HPDE6-E6E7 (cell line): Measurements from ENCODE around the gene ARHGAP11B.
"Not testable (repeated sequence)": the region's sequence is repeated elsewhere in the genome, so short reads cannot be mapped to it uniquely, and the experiment has no call there.

Source experiments
- DNase-seq: peaks from one replicate; pipeline ENCODE4 v3.0.0; 2011; ENCODE audit warnings: missing footprints; ENCODE audit errors: extremely low spot score

ARHGAP11B gene

DNA sequence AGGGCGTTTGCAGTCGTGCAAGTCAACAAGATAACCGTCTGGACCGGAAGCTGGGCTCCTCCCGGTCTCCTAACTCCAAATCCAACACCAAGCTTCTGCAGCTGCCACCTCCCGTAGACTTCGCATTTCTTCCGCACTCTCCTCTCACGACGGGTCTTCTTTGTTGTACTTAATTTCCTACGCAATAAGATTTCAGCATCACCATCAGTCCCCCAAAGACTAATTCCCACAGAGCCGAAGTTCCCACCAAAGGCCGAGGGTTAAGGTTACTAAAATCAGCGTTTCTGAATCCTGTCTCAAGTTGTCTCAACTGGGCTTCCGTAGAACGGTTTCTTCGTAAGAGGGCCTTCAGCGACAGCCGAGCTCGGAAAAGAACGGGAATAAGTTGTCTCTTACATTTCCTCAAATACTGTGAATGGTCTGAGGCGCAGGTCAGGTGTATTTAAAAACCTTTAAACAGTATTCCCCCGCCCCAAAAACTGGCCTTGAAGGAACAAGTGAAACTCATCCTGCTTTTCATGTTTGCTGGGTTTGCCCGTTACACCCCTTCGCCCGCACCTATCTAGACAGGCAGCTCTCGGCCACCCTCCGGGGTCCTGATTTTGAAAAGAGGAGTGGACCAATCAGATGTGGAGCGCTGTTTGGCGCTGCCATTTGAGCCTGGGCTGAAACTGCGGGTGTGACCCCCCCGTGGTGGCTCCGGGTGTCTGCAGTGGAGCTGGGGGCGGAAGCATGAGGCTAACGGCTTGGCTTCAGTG is at the start of gene ARHGAP11B:
TSS of gene ARHGAP11B (plus strand) at position 693 of the 758 bp plus-strand sequence.
- DNase-seq = peak; percentile 64

DNA sequence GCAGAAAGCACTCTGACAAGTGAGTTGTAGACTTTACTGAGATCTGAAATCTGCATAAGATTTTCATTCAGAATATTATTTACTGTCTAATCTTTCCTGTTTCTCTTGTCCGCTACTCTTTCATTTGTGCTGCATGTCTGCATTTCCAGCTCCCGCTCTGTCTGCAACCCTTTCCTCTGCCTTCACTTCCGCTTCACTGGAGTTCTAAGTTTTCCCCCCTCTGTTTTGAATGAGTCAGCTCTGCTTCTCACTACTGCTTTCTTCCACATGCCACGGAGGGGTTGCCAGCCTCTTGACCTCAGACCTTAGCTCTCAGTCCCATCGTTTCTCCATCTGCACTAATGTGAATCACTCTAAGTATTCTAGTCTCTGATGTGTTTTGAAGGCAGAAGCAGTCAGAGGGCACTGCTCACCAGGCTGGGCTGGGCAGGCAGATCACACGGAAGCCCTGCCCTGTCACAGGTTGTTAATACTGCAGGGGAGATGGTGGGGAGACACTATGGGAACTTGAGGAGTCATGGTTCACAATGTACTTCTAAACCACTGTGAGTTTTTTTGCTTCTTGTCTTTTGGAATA is 46.4 kb upstream of the ARHGAP11B start:
- not testable (repeated sequence) for DNase-seq

DNA sequence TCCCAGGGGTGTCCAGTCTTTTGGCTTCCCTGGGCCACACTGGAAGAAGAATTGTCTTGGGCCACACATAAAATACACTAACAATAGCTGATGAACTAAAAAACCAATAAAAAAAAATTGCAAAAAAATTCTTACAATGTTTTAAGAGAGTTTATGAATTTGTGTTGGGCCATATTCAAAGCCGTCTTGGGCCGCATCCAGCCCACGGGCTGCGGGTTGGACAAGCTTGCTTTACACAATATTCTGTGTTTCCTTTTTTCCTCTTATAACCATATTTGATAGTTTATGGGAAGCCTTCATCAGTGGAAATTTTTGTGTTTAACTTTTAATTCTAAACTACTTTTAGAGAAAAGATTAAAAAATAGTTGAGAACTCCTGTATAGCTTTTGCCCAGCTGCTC is 45.2 kb upstream of the ARHGAP11B start:
- DNase-seq = not testable (repeated sequence)

DNA sequence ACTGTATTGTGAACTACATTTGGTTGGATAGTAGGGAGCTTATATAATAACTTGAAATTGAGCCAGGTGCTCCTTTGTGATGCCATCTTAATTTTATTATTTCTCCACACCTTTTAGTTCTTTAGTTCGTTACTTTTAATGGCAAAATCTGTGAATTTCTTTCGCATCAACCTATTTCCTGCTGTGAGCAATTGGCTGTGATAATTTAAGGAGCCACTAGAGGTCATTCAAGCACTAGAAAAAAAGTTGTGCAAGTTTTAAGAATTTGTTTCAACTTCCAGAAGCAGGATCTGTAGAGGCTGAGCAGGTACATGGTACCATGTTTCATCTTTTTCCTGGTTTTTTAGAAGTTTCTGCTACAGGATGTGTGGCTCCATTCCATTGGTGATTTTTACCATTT is 27.0 kb upstream of the ARHGAP11B start:
- not testable (repeated sequence) for DNase-seq

DNA sequence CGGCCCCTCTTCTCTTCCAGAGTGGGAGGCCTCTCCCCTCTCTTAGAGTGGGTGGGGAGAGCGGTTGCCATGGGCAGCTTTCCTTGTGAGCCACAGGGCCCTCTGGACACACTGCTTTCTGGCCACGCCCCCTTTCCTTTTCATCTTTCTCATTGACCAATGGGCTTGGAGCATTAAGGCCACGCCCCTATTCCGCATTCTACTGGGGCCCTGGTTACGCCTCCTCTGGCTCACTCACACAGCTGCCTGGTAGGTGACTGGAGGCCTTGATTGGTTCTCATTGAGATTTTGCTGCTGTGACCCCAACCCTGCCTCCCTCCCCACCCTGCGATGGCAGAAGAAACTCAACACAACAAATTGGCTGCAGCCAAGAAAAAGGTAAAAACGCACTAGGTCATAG is 22.1 kb upstream of the ARHGAP11B start, which contains the start of gene GOLGA8H:
TSS of gene GOLGA8H (plus strand) at position 233 of the 400 bp plus-strand sequence. CDS start at position 331, 98 bp downstream.
- not testable (repeated sequence) for DNase-seq

DNA sequence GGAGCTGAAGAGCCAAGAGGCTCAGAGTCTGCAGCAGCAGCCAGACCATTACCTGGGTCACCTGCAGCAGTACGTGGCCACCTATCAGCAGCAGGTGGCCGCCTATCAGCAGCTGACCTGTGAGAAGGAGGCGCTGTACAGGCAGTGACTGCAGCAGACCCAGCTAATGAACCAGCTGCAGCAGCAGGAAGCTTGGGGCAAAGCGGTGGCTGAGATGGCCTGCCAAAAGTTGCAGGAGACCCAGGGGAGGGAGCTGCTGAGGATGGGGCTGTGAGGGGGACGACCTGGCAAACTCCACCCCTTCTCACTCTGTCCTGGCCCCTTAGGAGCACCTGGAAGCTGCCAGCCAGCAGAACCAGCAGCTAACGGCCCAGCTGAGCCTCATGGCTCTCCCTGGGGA is 13.7 kb upstream of the ARHGAP11B start:
- not testable (repeated sequence) for DNase-seq

DNA sequence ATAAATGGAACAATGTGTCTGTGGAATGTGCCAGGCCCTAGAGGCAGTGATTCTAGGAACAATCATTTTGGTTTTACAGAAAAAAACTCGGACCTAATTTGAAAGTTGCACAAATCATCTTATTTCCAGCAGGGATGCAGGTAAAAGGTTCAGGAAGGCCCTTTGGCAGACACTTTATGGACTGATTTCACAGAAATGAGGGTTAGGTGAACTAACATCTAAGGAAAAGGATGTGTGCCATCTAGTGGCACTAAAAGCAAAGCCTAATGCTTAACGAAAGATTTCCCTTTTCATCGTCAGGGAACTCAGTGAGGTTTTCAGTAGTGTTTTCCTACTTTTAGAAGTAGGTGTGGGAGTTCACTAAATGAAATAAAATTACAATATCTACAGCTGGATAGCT is 4.6 kb upstream of the ARHGAP11B start:
- DNase-seq = not testable (repeated sequence)

DNA sequence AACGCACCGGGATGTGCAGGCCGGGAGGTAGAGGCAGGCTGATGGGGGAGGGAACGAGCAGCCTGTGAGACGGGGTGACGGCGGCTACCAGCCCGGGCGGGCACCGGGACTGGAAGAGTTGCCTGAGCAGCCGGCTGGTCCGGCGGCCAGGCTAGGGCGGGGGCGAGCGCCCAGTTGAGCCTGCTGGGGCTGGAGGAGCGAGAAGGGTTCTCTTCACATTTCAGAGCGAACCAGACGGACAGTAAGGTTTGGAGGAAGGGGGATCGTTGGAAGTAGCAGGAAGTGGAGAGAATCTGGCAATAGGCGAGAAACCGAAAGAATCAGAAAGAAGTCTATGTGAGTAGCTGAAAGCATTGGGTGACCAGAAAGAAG is 252 bp downstream of the ARHGAP11B start:
- DNase-seq = not testable (repeated sequence)

DNA sequence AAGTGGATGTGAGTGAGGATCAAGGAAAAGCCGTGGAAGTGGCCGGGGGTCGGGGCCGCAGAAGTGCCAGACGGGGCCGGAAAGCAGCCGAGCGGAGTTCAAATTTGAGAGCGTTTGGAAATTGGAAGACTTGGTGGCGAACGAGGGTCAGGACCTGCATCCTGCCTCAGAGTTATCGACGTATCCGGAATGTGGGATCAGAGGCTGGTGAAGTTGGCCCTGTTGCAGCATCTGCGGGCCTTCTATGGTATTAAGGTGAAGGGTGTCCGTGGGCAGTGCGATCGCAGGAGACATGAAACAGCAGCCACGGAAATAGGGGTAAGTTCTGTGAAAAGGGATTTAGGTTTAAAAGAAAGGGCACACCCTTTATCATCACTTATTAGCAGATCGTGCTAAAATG is 704 bp downstream of the ARHGAP11B start:
- DNase-seq = not testable (repeated sequence)

DNA sequence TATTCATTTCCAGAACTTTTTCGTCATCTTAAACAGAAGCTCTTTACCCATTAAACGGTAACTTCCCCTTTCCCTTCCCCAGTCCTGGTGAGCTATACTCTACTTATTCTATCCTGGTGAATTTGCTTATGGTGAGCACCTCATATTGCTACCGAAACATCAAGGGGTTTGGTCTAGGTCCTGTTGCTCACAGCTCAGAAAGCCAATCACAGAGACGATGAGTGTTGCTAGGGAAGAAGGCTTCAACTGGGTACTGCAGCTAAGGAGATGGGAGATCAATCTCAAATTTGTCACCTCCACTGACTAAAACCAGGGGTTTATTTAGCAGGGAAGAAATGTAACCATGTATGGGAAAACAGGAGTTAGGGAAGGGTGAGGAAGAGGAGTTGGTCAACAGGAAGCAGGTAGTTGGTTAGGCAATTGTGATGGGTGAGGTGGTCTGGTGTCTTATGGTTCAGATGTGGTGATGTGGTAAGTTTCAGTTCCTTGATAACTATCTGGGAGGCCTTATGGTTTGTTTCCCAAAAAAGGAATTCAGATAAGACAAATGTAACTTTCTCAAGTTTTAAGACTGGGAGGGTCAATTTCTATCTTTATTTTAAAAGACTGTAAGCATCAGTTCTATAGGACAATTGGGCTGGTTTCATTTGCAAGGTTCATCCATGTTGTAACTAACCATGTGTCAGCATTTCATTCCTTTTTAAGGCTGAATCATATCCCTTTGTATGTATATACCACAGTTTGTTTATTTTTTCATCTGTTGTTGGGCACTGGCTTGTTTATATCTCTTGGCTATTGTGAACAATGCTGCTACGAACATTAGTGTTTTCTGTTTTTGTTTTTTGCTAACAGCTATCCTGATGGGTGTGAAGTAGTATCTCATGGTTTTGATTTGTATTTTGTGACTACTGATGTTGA is 24.3 kb downstream of the ARHGAP11B start:
- no peak for DNase-seq

DNA sequence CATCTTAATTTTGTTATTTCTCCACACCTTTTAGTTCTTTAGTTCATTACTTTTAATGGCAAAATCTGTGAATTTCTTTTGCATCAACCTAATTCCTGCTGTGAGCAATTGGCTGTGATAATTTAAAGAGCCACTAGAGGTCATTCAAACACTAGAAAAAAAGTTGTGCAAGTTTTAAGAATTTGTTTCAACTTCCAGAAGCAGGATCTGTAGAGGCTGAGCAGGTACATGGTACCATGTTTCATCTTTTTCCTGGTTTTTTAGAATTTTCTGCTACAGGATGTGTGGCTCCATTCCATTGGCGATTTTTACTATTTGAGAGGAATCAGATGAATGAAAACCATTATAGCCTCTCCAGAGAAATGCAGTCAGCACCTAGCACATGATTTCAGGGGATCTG is 35.2 kb downstream of the ARHGAP11B start:
- DNase-seq = not testable (repeated sequence)

DNA sequence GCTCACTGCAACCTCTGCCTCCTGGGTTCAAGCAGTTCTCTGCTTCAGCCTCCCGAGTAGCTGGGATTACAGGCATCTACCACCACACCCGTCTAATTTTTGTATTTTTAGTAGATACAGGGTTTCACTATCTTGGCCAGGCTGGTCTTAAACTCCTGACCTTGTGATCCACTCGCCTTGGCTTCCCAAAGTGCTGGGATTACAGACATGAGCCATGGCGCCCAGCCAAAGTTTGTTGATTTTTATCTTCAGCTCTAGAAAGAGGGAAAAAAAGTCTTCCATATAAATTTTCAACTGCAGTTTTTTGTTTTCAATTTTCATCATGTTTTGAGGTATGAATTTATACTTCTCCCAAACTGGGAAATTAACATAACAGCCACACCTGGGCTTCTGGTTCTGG is 43.7 kb downstream of the ARHGAP11B start:
- DNase-seq = not testable (repeated sequence)

DNA sequence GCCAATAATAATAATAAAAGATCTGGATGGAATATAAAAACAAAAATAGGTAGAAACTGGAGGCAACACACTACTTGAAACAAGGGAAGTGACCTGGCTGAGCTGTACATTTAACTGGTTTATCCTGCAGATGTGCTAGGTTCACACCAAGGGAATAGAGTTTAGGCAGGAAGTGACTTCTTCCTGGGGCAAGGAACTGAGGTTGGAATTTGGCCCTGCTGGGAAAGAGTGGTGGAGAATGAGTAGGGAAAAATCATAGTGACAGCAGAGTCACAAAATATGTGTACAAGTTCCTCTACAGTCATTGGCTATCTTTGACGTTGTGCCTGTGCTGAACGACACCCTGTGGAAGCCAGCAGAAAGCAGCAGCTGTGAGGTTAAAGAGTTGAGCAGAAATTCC is 44.1 kb downstream of the ARHGAP11B start:
- DNase-seq = no peak

DNA sequence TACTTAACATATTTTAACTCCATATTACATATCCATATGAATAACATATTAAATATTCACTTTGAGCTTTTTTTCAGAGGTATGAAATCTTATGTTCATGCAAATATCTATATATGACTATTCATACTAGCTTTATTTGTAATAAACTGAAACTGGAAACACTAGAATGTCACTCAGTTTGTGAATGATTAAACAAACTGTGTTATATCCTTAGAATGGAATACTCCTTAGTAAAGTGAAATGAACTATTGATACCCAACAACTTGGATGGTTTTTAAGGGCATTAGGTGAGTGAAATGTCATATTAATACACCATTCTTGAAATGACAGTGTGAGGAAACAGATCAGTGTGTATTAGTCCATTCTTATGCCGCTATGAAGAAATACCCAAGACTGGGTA is 45.4 kb downstream of the ARHGAP11B start:
- DNase-seq = no peak

DNA sequence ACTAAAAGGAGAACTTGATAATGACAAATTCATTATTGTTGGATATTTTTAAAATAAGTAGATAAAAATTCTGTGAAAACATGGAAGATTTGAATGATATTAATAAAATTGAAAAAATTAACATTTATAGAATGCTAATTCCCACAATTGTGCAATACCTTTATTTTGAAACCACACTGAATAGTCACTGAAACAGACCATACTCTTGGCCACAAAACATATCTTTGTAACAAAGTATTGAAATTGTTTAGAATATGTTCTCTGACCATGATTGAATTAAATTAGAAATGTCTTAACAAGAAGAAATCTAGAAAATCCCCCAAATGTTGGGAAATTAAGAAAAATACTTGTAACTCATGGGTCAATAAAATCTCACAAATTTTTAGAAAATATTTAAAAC is 49.2 kb downstream of the ARHGAP11B start:
- DNase-seq = no peak

DNA sequence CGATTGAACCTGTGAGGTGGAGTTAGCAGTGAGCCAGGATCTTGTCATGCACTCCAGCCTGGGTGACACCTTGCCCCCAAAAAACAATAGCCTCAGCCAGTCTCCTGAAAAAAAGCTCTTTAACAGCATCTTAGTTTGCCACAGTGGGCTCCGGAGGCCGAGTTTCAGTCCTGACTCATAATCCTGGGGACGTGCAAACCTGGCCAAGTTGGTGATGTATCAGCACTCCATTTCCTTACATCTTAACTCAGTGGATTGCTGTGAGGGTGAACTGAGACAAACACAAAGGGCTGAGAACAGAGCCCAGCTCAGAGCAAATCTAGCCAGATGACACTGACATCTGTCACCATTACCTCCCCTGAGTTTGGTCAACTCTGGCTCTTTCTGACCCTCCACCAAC is 50.0 kb downstream of the ARHGAP11B start:
- not testable (repeated sequence) for DNase-seq

DNA sequence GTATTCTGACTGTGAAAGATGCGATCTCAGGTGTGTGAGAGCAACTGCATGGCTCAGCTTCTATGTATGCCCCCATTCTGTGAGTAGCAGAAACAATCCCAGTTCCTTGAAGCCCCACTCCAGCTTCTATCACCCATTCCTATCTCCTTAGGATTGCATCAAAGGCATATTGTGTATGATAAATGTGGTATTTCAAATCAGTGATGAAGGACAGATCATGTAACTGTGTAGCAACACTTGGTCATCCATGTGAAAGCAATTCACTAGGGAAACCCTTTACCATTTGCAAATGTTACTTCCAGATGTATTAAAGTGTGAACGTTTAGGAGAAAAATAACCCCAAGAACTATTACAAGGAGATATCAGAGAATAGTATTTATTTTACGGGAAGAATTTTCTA is 55.1 kb downstream of the ARHGAP11B start:
- DNase-seq = not testable (repeated sequence)

DNA sequence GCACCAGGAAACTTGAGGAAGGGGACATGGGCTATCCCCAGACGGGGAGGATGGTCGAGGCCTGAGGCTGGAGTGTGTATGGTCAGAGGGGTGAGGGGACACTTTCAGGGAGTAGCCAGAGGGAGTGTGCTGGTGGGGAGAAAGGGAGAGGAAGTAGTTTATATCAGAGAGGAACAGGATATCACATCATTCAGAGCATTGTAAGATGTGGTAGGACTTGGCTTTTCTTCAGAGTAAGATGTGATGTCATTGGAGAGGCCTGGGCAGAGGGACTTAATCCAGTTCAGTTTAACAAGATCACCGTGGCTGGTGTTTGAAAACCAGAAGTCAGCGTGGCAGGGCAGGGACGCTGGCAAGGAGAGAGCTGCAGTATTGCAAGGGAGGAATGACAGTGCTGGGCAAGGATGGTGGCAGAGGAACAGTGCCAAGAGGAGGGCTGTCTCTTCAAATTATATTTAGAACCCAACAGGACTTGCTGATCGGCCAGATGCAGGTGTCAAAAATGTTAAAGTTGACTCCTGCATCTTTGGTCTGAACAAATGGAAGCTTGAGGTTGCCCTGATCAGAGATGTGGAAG is 59.9 kb downstream of the ARHGAP11B start:
- not testable (repeated sequence) for DNase-seq

DNA sequence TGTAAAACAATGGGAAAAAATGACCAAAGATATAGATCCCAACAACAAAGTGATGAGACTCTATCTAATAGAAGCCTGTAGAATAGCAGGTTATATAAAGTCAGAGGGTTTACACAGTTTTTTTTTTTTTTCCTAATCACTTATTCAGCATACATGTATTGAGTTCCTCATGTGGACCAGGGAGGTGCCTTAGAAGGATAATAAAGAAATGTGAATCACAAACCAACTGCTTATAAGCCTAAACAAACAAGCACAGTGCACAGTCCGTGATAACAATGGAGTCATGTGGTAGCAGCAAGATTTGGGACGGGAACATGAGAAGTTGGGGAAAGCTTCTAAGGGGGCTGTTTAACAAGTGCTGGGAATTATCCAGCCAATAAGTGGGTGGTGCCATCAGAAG is 60.7 kb downstream of the ARHGAP11B start:
- not testable (repeated sequence) for DNase-seq
